Ascending aorta (tissue), 2 donors: ENCODE data around the gene PHLDB2. TPM values are rescaled to one million over a fixed set of nuclear protein-coding genes. Genes with fewer than 3 reads are reported as not detected.

Experiments used
- DNase-seq, 2 donors: peaks; one replicate each; pipeline ENCODE4 v3.0.0-alpha.2; 2019; ENCODE audit warnings: low spot score in 2 of 2
- H3K27ac ChIP-seq, 2 donors: fragments of 200-600 bp; sonication (generic); one replicate each; pipeline ENCODE4 v1.5.1; 2016 to 2017; ENCODE audit warnings: mild to moderate bottlenecking in 1 of 2
- H3K27me3 ChIP-seq: fragments of 200-600 bp; sonication (generic); one replicate; pipeline ENCODE4 v1.5.1; 2017
- H3K36me3 ChIP-seq, 2 donors: fragments of 200-600 bp; sonication (generic); one replicate each; pipeline ENCODE4 v1.5.1; 2016
- H3K4me1 ChIP-seq, 2 donors: fragments of 200-600 bp; sonication (generic); one replicate each; pipeline ENCODE4 v1.5.1; 2016 to 2017; ENCODE audit warnings: mild to moderate bottlenecking in 1 of 2
- H3K4me3 ChIP-seq, 2 donors: fragments of 200-600 bp; sonication (generic); one replicate each; pipeline ENCODE4 v1.5.1; 2016 to 2017; ENCODE audit warnings: mild to moderate bottlenecking in 1 of 2
- H3K9me3 ChIP-seq, 2 donors: fragments of 200-600 bp; sonication (generic); one replicate each; pipeline ENCODE4 v1.5.1; 2016
- CTCF ChIP-seq, 3 experiments: fragments of 200-600 bp in 2 of 3; fragments of 450-650 bp in 1 of 3; sonication (generic) in 2 of 3; IDR thresholded peaks; one replicate each; pipeline ENCODE4 v1.5.1; 2016 to 2019; ENCODE audit warnings: antibody characterized with exemption in 3 of 3, mild to moderate bottlenecking in 1 of 3, moderate library complexity in 1 of 3
- intact Hi-C: fragments of 100-400 bp; cut with DNase I; formaldehyde crosslinking; loops from one replicate; pipeline ENCODE4 v1.15.1; 2023
- total RNA-seq: library from RNA; depleted of rRNA; stranded (reverse); fragments of >200 nt; gene quantifications from one replicate; pipeline ENCODE4 v1.1.0, GENCODE V29; 2016

The PHLDB2 gene
- total RNA-seq, 1 donor from 2014 or later: 58.6 TPM

DNA sequence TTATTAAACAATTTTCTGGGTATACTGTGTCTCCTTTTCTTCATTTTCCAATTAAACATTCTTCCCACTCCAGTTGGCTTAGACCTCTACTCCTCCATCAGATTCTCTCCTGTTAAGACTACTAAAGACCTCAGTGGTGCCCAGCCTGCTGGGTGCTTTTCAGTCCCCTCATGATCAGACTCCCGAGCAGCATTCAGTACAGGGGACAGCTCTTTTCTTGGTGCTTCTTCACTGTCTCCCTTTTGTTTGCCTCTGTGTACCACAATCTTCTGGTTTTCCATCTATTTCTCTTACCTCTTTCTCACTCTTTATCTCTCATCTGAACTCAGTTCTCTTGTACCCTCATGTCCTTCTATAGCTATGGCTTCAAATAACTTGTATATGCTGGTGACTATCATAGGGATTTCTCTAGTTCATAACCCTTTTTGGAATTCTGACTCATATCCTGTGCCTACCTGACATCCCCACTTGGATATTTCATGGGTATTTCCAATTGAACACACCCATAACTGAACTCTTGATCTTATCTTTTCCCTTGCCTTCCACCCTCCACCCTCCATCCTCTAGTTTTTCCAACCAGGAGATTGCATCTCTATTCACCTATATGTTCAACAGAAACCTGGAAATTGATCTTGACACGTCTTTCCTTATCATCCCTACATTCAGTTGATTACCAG is 64.2 kb downstream of the PHLDB2 start:
- H3K4me3 ChIP-seq: no peak overlapping the region
- no peaks in the 10 kb centered on the region for H3K27me3 ChIP-seq
- intact Hi-C loops: loop anchor here (5.0 kb wide), 1 partner anchor 61 kb away; no protein-coding TSS in a partner anchor
- no peak for DNase-seq
- peaks cover 19 to 35% of the 10 kb centered on the region in 2 donors for H3K36me3 ChIP-seq
- H3K4me1 ChIP-seq: peaks cover 0 to 26% of the 10 kb centered on the region in 2 donors
- no peak for TF ChIP-seq CTCF (IDR thresholded peaks at IDR 0.05)
- peak overlapping the region; percentile 62 for H3K27ac ChIP-seq
- H3K9me3 ChIP-seq: no peaks in the 10 kb centered on the region

DNA sequence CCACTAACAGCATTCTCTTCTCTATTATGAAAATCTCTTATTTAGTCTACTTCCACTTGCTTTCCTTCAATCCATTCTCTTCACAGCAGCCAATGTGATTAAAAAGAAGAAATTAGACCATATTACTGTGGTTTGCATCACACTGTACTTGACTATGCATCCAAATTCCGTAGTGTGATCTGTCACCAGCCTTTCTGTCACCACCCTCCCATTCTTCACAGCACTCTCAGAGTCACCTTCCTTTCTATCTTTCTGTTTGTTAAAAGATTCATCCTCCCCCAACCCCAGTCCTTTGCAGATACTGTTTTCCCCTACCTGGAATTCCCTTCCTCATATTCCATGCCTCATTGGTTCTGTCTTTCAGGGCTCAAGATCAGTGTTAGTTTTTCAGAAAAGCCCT is 64.7 kb downstream of the PHLDB2 start:
- Histone ChIP-seq H3K27me3 (no peaks in the 10 kb centered on the region), H3K36me3 (peaks cover 14 to 29% of the 10 kb centered on the region in 2 donors), H3K4me3 (no peak overlapping the region), H3K9me3 (no peaks in the 10 kb centered on the region), H3K27ac (peak overlapping the region; percentile 62), H3K4me1 (peaks cover 0 to 26% of the 10 kb centered on the region in 2 donors)
- intact Hi-C loops: loop anchor here (5.0 kb wide), 1 partner anchor 62 kb away; no protein-coding TSS in a partner anchor
- DNase-seq: no peak
- TF ChIP-seq CTCF (IDR thresholded peaks at IDR 0.05): no peak

DNA sequence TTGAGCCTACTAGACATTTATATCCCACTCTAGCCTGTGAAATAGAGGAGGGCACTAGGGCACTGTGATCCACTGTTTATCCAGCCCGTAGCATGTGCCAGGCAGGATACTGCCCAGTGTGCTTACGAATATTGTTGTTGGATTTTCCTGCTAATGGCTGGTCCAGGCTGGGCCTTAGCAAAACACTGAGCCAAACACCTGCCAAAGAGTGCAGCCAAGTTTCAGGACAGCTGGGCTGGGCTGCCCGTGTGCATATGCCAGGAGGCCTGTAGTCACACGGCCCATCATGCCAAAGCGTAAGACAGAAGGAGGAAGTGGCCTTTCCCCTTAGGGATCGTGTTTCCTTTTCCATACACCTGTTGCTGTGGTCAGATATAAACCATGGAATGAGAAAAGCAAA is 65.2 kb downstream of the PHLDB2 start:
- Histone ChIP-seq H3K4me1 (peaks cover 0 to 26% of the 10 kb centered on the region in 2 donors), H3K27ac (peak overlapping the region; percentile 62 to 68)

DNA sequence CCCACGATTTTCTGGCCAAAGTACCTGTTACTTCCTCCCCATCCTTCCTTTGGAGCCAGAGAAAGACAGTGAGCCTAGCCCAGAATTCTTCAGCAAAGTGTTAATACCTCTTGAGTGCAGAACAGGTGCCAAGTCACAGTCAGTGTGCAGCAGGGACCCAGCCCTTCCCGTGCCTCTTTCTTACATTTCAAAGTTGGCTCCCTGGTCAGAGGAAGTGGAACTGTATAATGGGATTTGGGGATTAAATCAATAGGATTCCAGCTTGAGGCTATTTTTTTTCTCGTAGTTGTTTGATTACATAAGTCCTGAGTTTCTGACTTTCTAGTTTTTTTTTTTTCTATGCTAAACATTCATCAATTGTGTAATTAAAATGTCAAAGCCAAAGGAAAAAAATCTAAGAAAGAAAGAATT is 67.2 kb downstream of the PHLDB2 start:
- H3K27ac ChIP-seq: no peak overlapping the region
- intact Hi-C loops: no loop called here

More for the DNA sequence above, 65.2 kb downstream of the PHLDB2 start:
- intact Hi-C loops: loop anchor here (5.0 kb wide), 1 partner anchor 62 kb away; no protein-coding TSS in a partner anchor
- H3K4me3 ChIP-seq: no peak overlapping the region
- DNase-seq: peak; percentile 42 to 90
- TF ChIP-seq CTCF (IDR thresholded peaks at IDR 0.05): no peak
- H3K27me3 ChIP-seq: no peaks in the 10 kb centered on the region
- peaks cover 9 to 24% of the 10 kb centered on the region in 2 donors for H3K36me3 ChIP-seq
- H3K9me3 ChIP-seq: no peaks in the 10 kb centered on the region

DNA sequence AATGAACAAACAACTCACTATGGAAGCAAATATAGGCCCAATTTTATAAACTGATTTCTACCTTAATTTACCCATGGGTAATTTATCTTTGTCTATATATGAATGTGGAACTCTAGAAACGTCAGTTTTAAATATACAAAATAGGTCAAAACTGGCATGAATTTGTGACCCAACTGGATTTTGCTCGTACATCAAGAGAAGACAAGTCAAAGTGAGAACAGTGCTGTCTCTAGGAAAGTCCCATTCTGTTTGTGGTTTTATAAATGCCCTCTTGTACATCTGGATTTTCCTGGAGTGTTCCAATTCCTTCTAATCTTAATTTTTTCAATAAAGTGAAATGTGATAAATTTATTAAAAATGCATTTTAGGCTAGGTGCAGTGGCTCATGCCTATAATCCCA is 69.5 kb downstream of the PHLDB2 start:
- TF ChIP-seq CTCF (IDR thresholded peaks at IDR 0.05): no peak
- Histone ChIP-seq H3K36me3 (peaks cover 0 to 7% of the 10 kb centered on the region in 2 donors), H3K4me3 (no peak overlapping the region), H3K27me3 (no peaks in the 10 kb centered on the region), H3K4me1 (peaks cover 0 to 17% of the 10 kb centered on the region in 2 donors), H3K9me3 (no peaks in the 10 kb centered on the region), H3K27ac (no peak overlapping the region)
- no peak for DNase-seq
- intact Hi-C loops: no loop called here

More for the DNA sequence above, 67.2 kb downstream of the PHLDB2 start:
- peaks cover 5 to 17% of the 10 kb centered on the region in 2 donors for H3K36me3 ChIP-seq
- H3K4me1 ChIP-seq: peaks cover 0 to 24% of the 10 kb centered on the region in 2 donors
- no peak for TF ChIP-seq CTCF (IDR thresholded peaks at IDR 0.05)
- DNase-seq: no peak
- H3K4me3 ChIP-seq: no peak overlapping the region
- H3K27me3 ChIP-seq: no peaks in the 10 kb centered on the region
- no peaks in the 10 kb centered on the region for H3K9me3 ChIP-seq
